Measurements from ENCODE around the gene KCNIP1.

Gene KCNIP1

GRCh38 chr5:170503990-170504596 is at the start of gene KCNIP1:
Gene KCNIP1 (plus strand): TSS chr5:170504020.
- no peaks in the 10 kb centered on the region for H3K9me3 ChIP-seq (ENCODE audit: control insufficient read depth in 2 of 2, low read length in 2 of 2)
- peaks cover 2 to 7% of the 10 kb centered on the region in 2 donors for H3K27me3 ChIP-seq (ENCODE audit: control insufficient read depth in 2 of 2, insufficient read depth in 2 of 2, low read length in 2 of 2)
- H3K9ac ChIP-seq (ENCODE audit: low read depth in 1 of 2, low read length in 2 of 2) = no peak within 1 kb of the TSS
- no peaks in the 10 kb centered on the region for H3K36me3 ChIP-seq (ENCODE audit: control insufficient read depth in 2 of 2, insufficient read depth in 2 of 2, low read length in 2 of 2)
- no peak within 1 kb of the TSS for H3K27ac ChIP-seq (ENCODE audit: low read depth in 2 of 2, low read length in 2 of 2)
- H3K4me1 ChIP-seq (ENCODE audit: control insufficient read depth in 2 of 2, insufficient read depth in 2 of 2, low read length in 2 of 2) = no peaks in the 10 kb centered on the region
- H3K4me3 ChIP-seq (ENCODE audit: low read length in 2 of 2) = no peak within 1 kb of the TSS

- H3K4me3 ChIP-seq (ENCODE audit: low read length in 2 of 2) = no peak overlapping the region
- no peaks in the 10 kb centered on the region for H3K9me3 ChIP-seq (ENCODE audit: control insufficient read depth in 2 of 2, low read length in 2 of 2)
- H3K27ac ChIP-seq (ENCODE audit: low read depth in 2 of 2, low read length in 2 of 2) = no peak overlapping the region
- no peaks in the 10 kb centered on the region for H3K27me3 ChIP-seq (ENCODE audit: control insufficient read depth in 2 of 2, insufficient read depth in 2 of 2, low read length in 2 of 2)
- H3K36me3 ChIP-seq (ENCODE audit: control insufficient read depth in 2 of 2, insufficient read depth in 2 of 2, low read length in 2 of 2) = no peaks in the 10 kb centered on the region
- H3K9ac ChIP-seq (ENCODE audit: low read depth in 1 of 2, low read length in 2 of 2) = no peak overlapping the region
- no peaks in the 10 kb centered on the region for H3K4me1 ChIP-seq (ENCODE audit: control insufficient read depth in 2 of 2, insufficient read depth in 2 of 2, low read length in 2 of 2)
Observed at GRCh38 chr5:170463426-170463825, 40.4 kb upstream of the KCNIP1 start.

DNA sequence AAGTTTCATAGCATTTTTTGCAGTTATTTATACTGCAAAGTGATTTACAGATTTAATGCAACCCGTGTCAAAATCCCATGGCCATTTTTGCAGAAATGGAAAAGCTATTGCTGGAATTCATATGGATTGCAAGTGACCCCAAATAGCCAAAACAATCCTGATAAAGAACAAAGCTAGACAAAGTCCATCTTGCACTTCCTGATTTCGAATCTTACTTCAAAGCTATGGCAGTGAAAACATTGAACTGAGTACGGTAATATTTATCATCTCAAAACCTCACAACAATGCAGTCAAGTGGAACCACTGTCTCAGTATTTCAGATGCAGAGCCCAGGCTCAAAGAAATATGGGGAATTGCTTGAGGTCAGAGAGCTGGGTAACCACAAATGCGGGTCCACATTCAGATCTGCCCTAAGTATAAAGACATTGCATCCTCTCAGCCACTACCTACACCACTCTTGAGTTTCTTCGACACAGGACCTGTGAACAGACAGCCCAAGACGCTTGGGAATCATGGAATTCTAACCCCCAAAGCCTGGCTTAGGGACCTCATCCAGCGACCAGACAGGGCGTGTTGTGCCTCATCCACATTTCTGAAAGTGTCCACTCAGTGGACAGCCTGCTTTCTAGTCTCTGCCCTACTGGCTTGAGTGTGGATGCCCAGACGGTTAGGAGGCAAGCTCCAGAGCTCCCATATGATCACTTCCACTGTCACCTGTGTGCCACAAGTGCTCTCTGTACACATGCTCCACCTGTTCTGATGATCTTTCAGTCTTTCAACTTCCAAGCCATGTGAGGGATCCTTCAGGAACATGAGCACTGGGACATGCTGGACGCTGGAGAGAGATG is 39.3 kb upstream of the KCNIP1 start:
- no peaks in the 10 kb centered on the region for H3K36me3 ChIP-seq (ENCODE audit: control insufficient read depth in 2 of 2, insufficient read depth in 2 of 2, low read length in 2 of 2)
- H3K27me3 ChIP-seq (ENCODE audit: control insufficient read depth in 2 of 2, insufficient read depth in 2 of 2, low read length in 2 of 2) = no peaks in the 10 kb centered on the region
- H3K9me3 ChIP-seq (ENCODE audit: control insufficient read depth in 2 of 2, low read length in 2 of 2) = no peaks in the 10 kb centered on the region

DNA sequence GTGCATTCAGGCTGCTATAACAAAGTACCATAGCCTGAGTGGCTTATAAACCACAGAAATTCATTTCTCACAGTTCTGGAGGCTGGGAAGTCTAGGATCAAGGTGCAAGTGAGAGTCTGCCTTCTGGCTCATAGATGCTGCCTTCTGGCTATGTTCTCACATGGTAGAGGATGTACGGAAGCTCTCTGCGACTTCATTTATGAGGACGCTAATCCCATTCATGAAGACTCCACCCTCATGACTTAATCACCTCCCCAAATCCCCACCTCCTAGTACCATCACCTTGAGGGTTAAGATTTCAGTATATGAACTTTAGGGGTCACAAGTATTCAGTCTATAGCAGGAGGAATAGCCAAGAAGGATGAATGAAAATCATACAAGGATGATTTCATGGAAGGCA is 37.3 kb upstream of the KCNIP1 start:
- no peak overlapping the region for H3K27ac ChIP-seq (ENCODE audit: low read depth in 2 of 2, low read length in 2 of 2)
- no peak overlapping the region for H3K4me3 ChIP-seq (ENCODE audit: low read length in 2 of 2)
- H3K36me3 ChIP-seq (ENCODE audit: control insufficient read depth in 2 of 2, insufficient read depth in 2 of 2, low read length in 2 of 2) = no peaks in the 10 kb centered on the region
- no peaks in the 10 kb centered on the region for H3K27me3 ChIP-seq (ENCODE audit: control insufficient read depth in 2 of 2, insufficient read depth in 2 of 2, low read length in 2 of 2)
- no peak overlapping the region for H3K9ac ChIP-seq (ENCODE audit: low read depth in 1 of 2, low read length in 2 of 2)
- no peaks in the 10 kb centered on the region for H3K4me1 ChIP-seq (ENCODE audit: control insufficient read depth in 2 of 2, insufficient read depth in 2 of 2, low read length in 2 of 2)
- no peaks in the 10 kb centered on the region for H3K9me3 ChIP-seq (ENCODE audit: control insufficient read depth in 2 of 2, low read length in 2 of 2)

More for the DNA sequence above, 39.3 kb upstream of the KCNIP1 start:
- Histone ChIP-seq H3K9ac (ENCODE audit: low read depth in 1 of 2, low read length in 2 of 2) (no peak overlapping the region), H3K4me1 (ENCODE audit: control insufficient read depth in 2 of 2, insufficient read depth in 2 of 2, low read length in 2 of 2) (no peaks in the 10 kb centered on the region), H3K27ac (ENCODE audit: low read depth in 2 of 2, low read length in 2 of 2) (no peak overlapping the region), H3K4me3 (ENCODE audit: low read length in 2 of 2) (no peak overlapping the region)

GRCh38 chr5:170466988-170467707 is 36.7 kb upstream of the KCNIP1 start:
- H3K9me3 ChIP-seq (ENCODE audit: control insufficient read depth in 2 of 2, low read length in 2 of 2) = no peaks in the 10 kb centered on the region
- no peaks in the 10 kb centered on the region for H3K36me3 ChIP-seq (ENCODE audit: control insufficient read depth in 2 of 2, insufficient read depth in 2 of 2, low read length in 2 of 2)
- H3K4me1 ChIP-seq (ENCODE audit: control insufficient read depth in 2 of 2, insufficient read depth in 2 of 2, low read length in 2 of 2) = no peaks in the 10 kb centered on the region
- H3K9ac ChIP-seq (ENCODE audit: low read depth in 1 of 2, low read length in 2 of 2) = no peak overlapping the region
- no peak overlapping the region for H3K27ac ChIP-seq (ENCODE audit: low read depth in 2 of 2, low read length in 2 of 2)
- H3K4me3 ChIP-seq (ENCODE audit: low read length in 2 of 2) = no peak overlapping the region
- H3K27me3 ChIP-seq (ENCODE audit: control insufficient read depth in 2 of 2, insufficient read depth in 2 of 2, low read length in 2 of 2) = no peaks in the 10 kb centered on the region

- Histone ChIP-seq H3K9ac (ENCODE audit: low read depth in 1 of 2, low read length in 2 of 2) (no peak overlapping the region), H3K36me3 (ENCODE audit: control insufficient read depth in 2 of 2, insufficient read depth in 2 of 2, low read length in 2 of 2) (no peaks in the 10 kb centered on the region), H3K4me1 (ENCODE audit: control insufficient read depth in 2 of 2, insufficient read depth in 2 of 2, low read length in 2 of 2) (no peaks in the 10 kb centered on the region), H3K27ac (ENCODE audit: low read depth in 2 of 2, low read length in 2 of 2) (no peak overlapping the region), H3K9me3 (ENCODE audit: control insufficient read depth in 2 of 2, low read length in 2 of 2) (no peaks in the 10 kb centered on the region), H3K27me3 (ENCODE audit: control insufficient read depth in 2 of 2, insufficient read depth in 2 of 2, low read length in 2 of 2) (no peaks in the 10 kb centered on the region), H3K4me3 (ENCODE audit: low read length in 2 of 2) (no peak overlapping the region)
Observed at GRCh38 chr5:170468633-170469285, 35.1 kb upstream of the KCNIP1 start.

DNA sequence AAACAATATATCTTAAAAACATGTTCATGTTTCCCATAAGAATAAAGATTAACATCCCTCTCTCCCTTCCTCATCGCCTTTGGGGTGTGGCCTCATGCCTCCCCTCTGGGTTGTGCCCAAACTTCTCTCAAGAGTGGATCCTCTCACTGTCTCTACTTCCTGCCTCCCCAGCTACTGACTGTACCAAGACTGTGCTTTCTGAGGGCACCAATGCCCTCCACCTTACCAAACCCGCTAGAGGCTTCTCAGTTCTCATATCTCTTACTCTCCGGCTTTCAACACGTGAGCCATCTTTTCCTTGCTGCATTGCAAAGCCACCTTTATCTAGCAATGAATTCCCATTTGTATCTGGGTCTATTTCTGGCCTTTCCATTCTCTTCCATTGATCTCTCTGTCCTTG is 34.4 kb upstream of the KCNIP1 start:
- no peaks in the 10 kb centered on the region for H3K9me3 ChIP-seq (ENCODE audit: control insufficient read depth in 2 of 2, low read length in 2 of 2)
- no peak overlapping the region for H3K27ac ChIP-seq (ENCODE audit: low read depth in 2 of 2, low read length in 2 of 2)
- H3K9ac ChIP-seq (ENCODE audit: low read depth in 1 of 2, low read length in 2 of 2) = no peak overlapping the region
- no peaks in the 10 kb centered on the region for H3K27me3 ChIP-seq (ENCODE audit: control insufficient read depth in 2 of 2, insufficient read depth in 2 of 2, low read length in 2 of 2)
- H3K4me3 ChIP-seq (ENCODE audit: low read length in 2 of 2) = no peak overlapping the region
- H3K36me3 ChIP-seq (ENCODE audit: control insufficient read depth in 2 of 2, insufficient read depth in 2 of 2, low read length in 2 of 2) = no peaks in the 10 kb centered on the region
- no peaks in the 10 kb centered on the region for H3K4me1 ChIP-seq (ENCODE audit: control insufficient read depth in 2 of 2, insufficient read depth in 2 of 2, low read length in 2 of 2)

- Histone ChIP-seq H3K9ac (ENCODE audit: low read depth in 1 of 2, low read length in 2 of 2) (no peak overlapping the region), H3K36me3 (ENCODE audit: control insufficient read depth in 2 of 2, insufficient read depth in 2 of 2, low read length in 2 of 2) (no peaks in the 10 kb centered on the region), H3K9me3 (ENCODE audit: control insufficient read depth in 2 of 2, low read length in 2 of 2) (no peaks in the 10 kb centered on the region), H3K4me3 (ENCODE audit: low read length in 2 of 2) (no peak overlapping the region), H3K27ac (ENCODE audit: low read depth in 2 of 2, low read length in 2 of 2) (no peak overlapping the region), H3K4me1 (ENCODE audit: control insufficient read depth in 2 of 2, insufficient read depth in 2 of 2, low read length in 2 of 2) (no peaks in the 10 kb centered on the region), H3K27me3 (ENCODE audit: control insufficient read depth in 2 of 2, insufficient read depth in 2 of 2, low read length in 2 of 2) (no peaks in the 10 kb centered on the region)
Observed at GRCh38 chr5:170470275-170470674, 33.5 kb upstream of the KCNIP1 start.

GRCh38 chr5:170470808-170471404 is 32.9 kb upstream of the KCNIP1 start:
- Histone ChIP-seq H3K9me3 (ENCODE audit: control insufficient read depth in 2 of 2, low read length in 2 of 2) (no peaks in the 10 kb centered on the region), H3K4me3 (ENCODE audit: low read length in 2 of 2) (no peak overlapping the region), H3K4me1 (ENCODE audit: control insufficient read depth in 2 of 2, insufficient read depth in 2 of 2, low read length in 2 of 2) (no peaks in the 10 kb centered on the region), H3K36me3 (ENCODE audit: control insufficient read depth in 2 of 2, insufficient read depth in 2 of 2, low read length in 2 of 2) (no peaks in the 10 kb centered on the region), H3K27me3 (ENCODE audit: control insufficient read depth in 2 of 2, insufficient read depth in 2 of 2, low read length in 2 of 2) (no peaks in the 10 kb centered on the region), H3K9ac (ENCODE audit: low read depth in 1 of 2, low read length in 2 of 2) (no peak overlapping the region), H3K27ac (ENCODE audit: low read depth in 2 of 2, low read length in 2 of 2) (no peak overlapping the region)

All from mucosa of rectum (tissue), 2 donors.